GM12875 (cell line): Measurements from ENCODE around the gene XAGE1A.
"Not testable (repeated sequence)": the region's sequence is repeated elsewhere in the genome, so short reads cannot be mapped to it uniquely, and the experiment has no call there.

Experiments
- H3K4me3 ChIP-seq: one replicate; pipeline ENCODE4 v1.5.1; 2011; ENCODE audit warnings: low read depth, low read length, control low read depth
- CTCF ChIP-seq: IDR thresholded peaks from 2 replicates; pipeline ENCODE4 v1.5.1; 2011; ENCODE audit warnings: low read depth, mild to moderate bottlenecking, control low read depth, inconsistent platforms, low read length, moderate library complexity, borderline replicate concordance; ENCODE audit not compliant: insufficient read depth

The XAGE1A gene, protein sequence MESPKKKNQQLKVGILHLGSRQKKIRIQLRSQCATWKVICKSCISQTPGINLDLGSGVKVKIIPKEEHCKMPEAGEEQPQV

GRCh38 chrX:52495545-52496418 is at the start of gene XAGE1A:
Gene XAGE1A, plus strand, starts transcription at chrX:52495808. Its CDS starts 1,554 bp downstream, at chrX:52497362.
- not testable (repeated sequence) for H3K4me3 ChIP-seq

DNA sequence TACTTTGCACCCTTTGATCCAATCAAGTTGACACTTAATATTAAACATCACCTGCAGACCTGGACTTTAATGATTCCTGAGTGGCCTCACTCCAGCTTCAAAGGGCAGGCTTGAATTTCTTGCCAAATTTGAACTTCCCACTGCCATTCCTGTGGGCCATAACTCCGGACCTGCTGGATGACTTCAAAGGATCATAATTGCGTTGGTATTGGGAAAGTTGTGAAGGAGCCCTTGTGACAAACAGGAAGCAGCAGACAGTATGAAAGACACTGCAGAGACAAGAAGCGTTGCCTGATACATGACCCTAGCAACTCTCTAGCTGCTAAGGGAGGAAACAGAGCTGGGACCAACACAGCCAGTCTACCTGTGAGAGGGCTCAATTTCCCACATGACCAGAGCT is 43.6 kb upstream of the XAGE1A start:
- not testable (repeated sequence) for H3K4me3 ChIP-seq

DNA sequence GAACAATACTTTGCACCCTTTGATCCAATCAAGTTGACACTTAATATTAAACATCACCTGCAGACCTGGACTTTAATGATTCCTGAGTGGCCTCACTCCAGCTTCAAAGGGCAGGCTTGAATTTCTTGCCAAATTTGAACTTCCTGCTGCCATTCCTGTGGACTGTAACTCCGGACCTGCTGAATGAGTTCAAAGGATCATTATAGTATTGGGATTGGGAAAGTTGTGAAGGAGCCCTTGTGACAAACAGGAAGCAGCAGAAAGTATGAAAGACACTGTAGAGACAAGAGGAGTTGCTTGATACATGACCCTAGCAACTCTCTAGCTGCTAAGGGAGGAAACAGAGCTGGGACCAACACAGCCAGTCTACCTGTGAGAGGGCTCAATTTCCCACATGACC is 24.3 kb upstream of the XAGE1A start:
- H3K4me3 ChIP-seq, result not testable (repeated sequence)

- H3K4me3 ChIP-seq, result not testable (repeated sequence)
Observed at GRCh38 chrX:52496419-52496772, 788 bp downstream of the XAGE1A start.

- H3K4me3 ChIP-seq, result not testable (repeated sequence)
Observed at GRCh38 chrX:52501362-52501761, 5.8 kb downstream of the XAGE1A start.

GRCh38 chrX:52504551-52504950 is 8.9 kb downstream of the XAGE1A start:
- no peak overlapping the region for H3K4me3 ChIP-seq
- no peak for TF ChIP-seq CTCF

GRCh38 chrX:52507331-52507730 is 11.7 kb downstream of the XAGE1A start:
- TF ChIP-seq CTCF, result no peak
- no peak overlapping the region for H3K4me3 ChIP-seq

- no peak overlapping the region for H3K4me3 ChIP-seq
- TF ChIP-seq CTCF, result no peak
Observed at GRCh38 chrX:52509916-52510315, 14.3 kb downstream of the XAGE1A start.

- not testable (repeated sequence) for H3K4me3 ChIP-seq
Observed at GRCh38 chrX:52511126-52511525, 15.5 kb downstream of the XAGE1A start.

GRCh38 chrX:52516110-52516986 is 20.7 kb downstream of the XAGE1A start:
- not testable (repeated sequence) for H3K4me3 ChIP-seq

DNA sequence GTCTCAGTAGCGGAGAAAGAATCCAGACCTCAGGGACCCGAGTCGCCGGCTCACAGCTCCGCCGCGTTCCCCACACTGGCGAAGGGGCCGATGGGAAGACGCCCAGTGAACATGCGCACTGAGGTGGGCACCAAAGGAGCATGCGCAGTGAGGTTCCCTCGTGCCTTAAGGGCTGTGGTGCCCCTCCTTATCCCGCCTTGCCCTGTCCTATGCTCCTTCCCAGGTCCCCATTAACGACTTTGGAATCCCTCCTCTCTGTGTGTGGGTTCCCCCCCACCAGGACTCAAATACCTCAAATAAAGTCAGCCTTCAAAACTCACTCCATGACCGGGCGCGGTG is 21.3 kb downstream of the XAGE1A start, which contains the start of gene XAGE1B:
XAGE1B (minus strand) TSS at position 77 of the 339 bp plus-strand sequence. CDS start 1,536 bp downstream, outside the sequence.
- not testable (repeated sequence) for H3K4me3 ChIP-seq

DNA sequence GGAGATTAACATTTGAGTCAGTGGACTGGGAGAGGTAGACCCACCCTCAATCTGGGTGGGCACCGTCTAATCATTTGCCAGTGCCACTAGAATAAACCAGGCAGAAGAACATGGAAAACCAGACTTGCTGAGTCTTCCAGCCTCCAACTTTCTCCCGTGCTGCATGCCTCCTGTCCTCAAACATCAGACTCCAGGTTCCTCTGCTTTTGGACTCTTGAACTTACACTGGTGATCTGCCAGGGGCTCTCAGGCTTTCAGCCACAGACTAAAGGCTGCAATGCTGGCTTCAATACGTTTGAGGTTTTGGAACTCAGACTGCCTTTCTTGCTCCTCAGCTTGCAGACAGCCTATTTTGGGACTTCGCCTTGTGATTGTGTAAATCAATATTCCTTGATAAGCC is 45.4 kb downstream of the XAGE1A start:
- not testable (repeated sequence) for H3K4me3 ChIP-seq
